SW 1271 (cell line): ENCODE results near the gene EFCAB3.
"Not testable (repeated sequence)": the region's sequence is repeated elsewhere in the genome, so short reads cannot be mapped to it uniquely, and the experiment has no call there.

Source experiments
- DNase-seq, 2 experiments: peaks; one replicate each; lab custom pipeline; 2025; lab: John Stamatoyannopoulos, UW

The EFCAB3 gene

GRCh38 chr17:62380253-62380652 lies at the start of gene EFCAB3:
TSS of gene EFCAB3 (plus strand) at chr17:62380553. CDS start at chr17:62382980, 2,427 bp downstream.
- no peak for DNase-seq

GRCh38 chr17:62336527-62336926 lies 43.8 kb upstream of the EFCAB3 start:
- DNase-seq, result no peak

- no peak for DNase-seq
Observed at GRCh38 chr17:62343764-62344270, 36.5 kb upstream of the EFCAB3 start.

GRCh38 chr17:62351176-62351575 lies 29.2 kb upstream of the EFCAB3 start:
- DNase-seq, result no peak

GRCh38 chr17:62366191-62366590 lies 14.2 kb upstream of the EFCAB3 start:
- DNase-seq, result no peak

GRCh38 chr17:62381561-62381960 lies 1.2 kb downstream of the EFCAB3 start:
- DNase-seq, result no peak

GRCh38 chr17:62388856-62389255 lies 8.5 kb downstream of the EFCAB3 start:
- DNase-seq, result no peak

GRCh38 chr17:62392908-62393307 lies 12.6 kb downstream of the EFCAB3 start:
- DNase-seq, result no peak

GRCh38 chr17:62398891-62399290 lies 18.5 kb downstream of the EFCAB3 start:
- no peak for DNase-seq

- DNase-seq, result no peak
Observed at GRCh38 chr17:62405451-62405850, 25.1 kb downstream of the EFCAB3 start.

- DNase-seq, result not testable (repeated sequence)
Observed at GRCh38 chr17:62413090-62413489, 32.7 kb downstream of the EFCAB3 start.

- DNase-seq, result peak; percentile 75 to 89
Observed at GRCh38 chr17:62423647-62424461, 43.5 kb downstream of the EFCAB3 start, which contains the start of gene METTL2A. TSS of gene METTL2A (plus strand) at chr17:62423897. CDS start at chr17:62423903, 6 bp downstream.

- not testable (repeated sequence) for DNase-seq
Observed at GRCh38 chr17:62426214-62426613, 45.9 kb downstream of the EFCAB3 start.

- not testable (repeated sequence) for DNase-seq
Observed at GRCh38 chr17:62435251-62435650, 54.9 kb downstream of the EFCAB3 start.

GRCh38 chr17:62441181-62441580 lies 60.8 kb downstream of the EFCAB3 start:
- not testable (repeated sequence) for DNase-seq

- DNase-seq, result no peak
Observed at GRCh38 chr17:62444063-62444462, 63.7 kb downstream of the EFCAB3 start.

- DNase-seq, result not testable (repeated sequence)
Observed at GRCh38 chr17:62445791-62446190, 65.4 kb downstream of the EFCAB3 start.

GRCh38 chr17:62452195-62452594 lies 71.8 kb downstream of the EFCAB3 start:
- not testable (repeated sequence) for DNase-seq

GRCh38 chr17:62453041-62453440 lies 72.7 kb downstream of the EFCAB3 start:
- DNase-seq, result not testable (repeated sequence)

- not testable (repeated sequence) for DNase-seq
Observed at GRCh38 chr17:62453656-62454055, 73.3 kb downstream of the EFCAB3 start.

GRCh38 chr17:62454111-62454510 lies 73.8 kb downstream of the EFCAB3 start:
- not testable (repeated sequence) for DNase-seq

- DNase-seq, result no peak
Observed at GRCh38 chr17:62456016-62456415, 75.7 kb downstream of the EFCAB3 start.

GRCh38 chr17:62458483-62458882 lies 78.1 kb downstream of the EFCAB3 start:
- DNase-seq, result not testable (repeated sequence)
